SK-N-MC (cell line): Measurements from ENCODE around the gene MGA.
A peak's percentile ranks its signal among the peaks of the same experiment; 100 is the strongest.

Experiments
- EZH2 ChIP-seq: fragments of 200-600 bp; sonication (generic); IDR thresholded peaks from one replicate; pipeline ENCODE4 v1.6.1; 2017; ENCODE audit warnings: antibody characterized with exemption
- POLR2AphosphoS5 ChIP-seq: IDR thresholded peaks from 2 replicates; pipeline ENCODE4 v1.6.1; 2012; ENCODE audit warnings: mild to moderate bottlenecking, low read depth, low read length, borderline replicate concordance

DNA sequence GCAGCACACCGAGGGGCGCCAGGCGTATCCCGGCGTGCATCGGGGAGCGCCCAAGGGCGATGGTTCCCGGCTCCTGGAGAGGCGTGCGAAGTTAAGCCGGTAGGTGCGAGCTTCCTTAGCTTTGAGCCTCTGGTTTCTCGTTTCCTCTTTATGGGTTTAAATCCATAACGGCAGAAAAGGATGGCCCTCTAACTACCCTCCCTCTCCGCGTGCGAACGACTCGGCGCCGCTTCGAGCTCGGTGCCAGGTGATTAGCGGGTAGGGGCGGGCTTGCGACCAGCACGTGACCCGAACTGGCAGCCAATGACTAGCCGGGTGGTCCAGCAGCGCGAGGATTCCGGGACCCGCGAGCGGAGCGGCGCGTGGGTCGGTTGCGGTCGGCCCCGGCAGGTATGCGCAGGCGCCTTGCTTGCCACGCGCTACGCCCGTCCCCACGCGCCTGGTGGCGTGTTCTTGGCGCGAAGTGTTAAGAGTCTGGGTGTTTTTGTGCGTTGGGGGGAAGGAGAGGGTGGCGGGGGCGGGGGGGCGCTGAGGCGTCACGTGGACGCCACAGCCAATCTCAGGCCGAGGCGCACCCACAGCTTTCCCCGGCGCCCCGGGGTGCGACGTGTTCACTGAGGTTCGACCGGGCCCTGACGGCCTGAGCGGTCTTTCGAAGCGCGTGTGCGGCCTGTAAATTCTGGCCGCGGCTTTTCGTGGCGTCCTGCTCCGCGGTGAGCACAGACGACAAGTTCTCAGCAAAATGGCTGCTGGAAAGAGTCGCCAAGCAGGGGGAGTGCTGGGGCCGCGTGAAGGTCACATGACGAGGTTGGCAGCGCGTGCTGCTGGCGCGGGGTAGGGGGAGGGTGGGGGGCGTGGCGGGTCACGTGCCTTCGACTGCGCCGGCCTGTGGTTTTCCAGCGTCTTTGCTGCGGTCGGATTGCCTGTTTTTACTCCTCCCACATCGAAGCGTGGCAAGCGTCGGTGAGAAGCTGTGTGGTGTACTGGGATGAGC is 38.7 kb upstream of the MGA start:
- TF ChIP-seq POLR2AphosphoS5 (peak; percentile 66; the same call in 1 of the 2 replicates), EZH2 (no peak)
